Measurements from ENCODE around the gene SEMA4C.
"Not testable (repeated sequence)": the region's sequence is repeated elsewhere in the genome, so short reads cannot be mapped to it uniquely, and the experiment has no call there.

The SEMA4C gene

GRCh38 chr2:96870626-96871255, 861 bp upstream of the SEMA4C start:
- TF ChIP-seq ZNF274 (IDR thresholded peaks at IDR 0.05; ENCODE audit: low read depth, low read length), result no peak
- peak overlapping the region; percentile 77; the same call in 1 of the 2 replicates for H3K4me3 ChIP-seq (ENCODE audit: low read length)

DNA sequence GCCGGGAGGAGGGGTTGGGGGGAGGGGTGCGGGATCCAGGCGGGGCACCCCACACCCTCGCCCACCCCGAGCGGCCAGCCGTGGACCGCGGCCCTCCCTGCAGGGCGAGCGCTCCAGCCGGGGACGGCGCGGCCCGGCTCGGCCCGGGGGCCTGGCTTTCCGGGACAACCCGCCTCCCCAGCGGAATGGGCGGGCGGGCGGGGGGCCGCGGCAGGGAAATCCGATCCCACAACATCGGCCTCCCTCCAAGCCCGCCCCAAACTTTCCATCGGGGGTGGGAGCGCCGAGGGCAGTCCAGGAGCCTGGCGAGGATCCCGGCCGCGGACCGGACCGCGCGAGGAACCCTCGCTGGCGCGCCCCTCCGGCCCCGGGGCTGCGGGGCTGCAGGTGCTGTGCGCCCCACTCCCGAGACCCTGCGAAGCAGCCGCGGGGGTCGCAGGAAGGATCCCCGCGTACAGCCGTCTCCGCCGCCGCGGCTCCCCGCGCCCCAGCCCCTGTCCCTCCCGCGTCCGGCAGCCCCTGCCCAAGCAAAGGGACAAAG, 529 bp downstream of the SEMA4C start:
- H3K4me3 ChIP-seq (ENCODE audit: low read length), result peak overlapping the region; percentile 77
- no peak for TF ChIP-seq ZNF274 (IDR thresholded peaks at IDR 0.05; ENCODE audit: low read depth, low read length)

GRCh38 chr2:96868555-96869280, 1.2 kb downstream of the SEMA4C start:
- H3K4me3 ChIP-seq (ENCODE audit: low read length), result peak overlapping the region; percentile 77
- TF ChIP-seq ZNF274 (IDR thresholded peaks at IDR 0.05; ENCODE audit: low read depth, low read length), result no peak

GRCh38 chr2:96867756-96868554, 1.9 kb downstream of the SEMA4C start:
- TF ChIP-seq ZNF274 (IDR thresholded peaks at IDR 0.05; ENCODE audit: low read depth, low read length), result no peak
- peak overlapping the region; percentile 77 for H3K4me3 ChIP-seq (ENCODE audit: low read length)

- no peak for TF ChIP-seq ZNF274 (IDR thresholded peaks at IDR 0.05; ENCODE audit: low read depth, low read length)
- H3K4me3 ChIP-seq (ENCODE audit: low read length), result peak overlapping the region; percentile 77; the same call in 1 of the 2 replicates
These were observed 2.7 kb downstream of the SEMA4C start for GRCh38 chr2:96866986-96867755.

- H3K4me3 ChIP-seq (ENCODE audit: low read length), result peak overlapping the region; percentile 77; the same call in 1 of the 2 replicates
- no peak for TF ChIP-seq ZNF274 (IDR thresholded peaks at IDR 0.05; ENCODE audit: low read depth, low read length)
These were observed 3.3 kb downstream of the SEMA4C start for GRCh38 chr2:96866586-96866985.

GRCh38 chr2:96866149-96866548, 3.7 kb downstream of the SEMA4C start:
- no peak overlapping the region for H3K4me3 ChIP-seq (ENCODE audit: low read length)
- TF ChIP-seq ZNF274 (IDR thresholded peaks at IDR 0.05; ENCODE audit: low read depth, low read length), result no peak

DNA sequence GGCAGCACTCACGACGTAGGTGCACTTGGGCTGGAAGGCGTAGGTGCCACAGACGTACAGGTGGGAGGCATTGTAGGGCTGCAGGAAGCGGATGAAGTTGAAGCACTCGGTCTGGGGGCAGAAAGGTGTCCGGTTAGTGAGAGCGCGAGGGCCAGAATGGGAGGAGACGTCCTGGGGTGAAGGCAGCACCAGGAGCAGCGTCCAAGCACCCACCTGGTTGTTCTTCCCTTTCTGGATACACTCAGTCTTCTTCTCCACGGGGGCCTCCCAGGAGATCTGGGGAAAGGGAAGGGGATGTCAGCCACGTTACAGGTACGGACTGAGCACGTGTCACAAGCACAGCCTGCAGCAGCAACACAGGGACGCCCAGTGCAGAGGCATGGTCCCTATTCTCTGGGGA, 4.2 kb downstream of the SEMA4C start:
- no peak overlapping the region for H3K4me3 ChIP-seq (ENCODE audit: low read length)
- no peak for TF ChIP-seq ZNF274 (IDR thresholded peaks at IDR 0.05; ENCODE audit: low read depth, low read length)

GRCh38 chr2:96864343-96865091, 5.4 kb downstream of the SEMA4C start:
- TF ChIP-seq ZNF274 (IDR thresholded peaks at IDR 0.05; ENCODE audit: low read depth, low read length), result no peak
- no peak overlapping the region for H3K4me3 ChIP-seq (ENCODE audit: low read length)

DNA sequence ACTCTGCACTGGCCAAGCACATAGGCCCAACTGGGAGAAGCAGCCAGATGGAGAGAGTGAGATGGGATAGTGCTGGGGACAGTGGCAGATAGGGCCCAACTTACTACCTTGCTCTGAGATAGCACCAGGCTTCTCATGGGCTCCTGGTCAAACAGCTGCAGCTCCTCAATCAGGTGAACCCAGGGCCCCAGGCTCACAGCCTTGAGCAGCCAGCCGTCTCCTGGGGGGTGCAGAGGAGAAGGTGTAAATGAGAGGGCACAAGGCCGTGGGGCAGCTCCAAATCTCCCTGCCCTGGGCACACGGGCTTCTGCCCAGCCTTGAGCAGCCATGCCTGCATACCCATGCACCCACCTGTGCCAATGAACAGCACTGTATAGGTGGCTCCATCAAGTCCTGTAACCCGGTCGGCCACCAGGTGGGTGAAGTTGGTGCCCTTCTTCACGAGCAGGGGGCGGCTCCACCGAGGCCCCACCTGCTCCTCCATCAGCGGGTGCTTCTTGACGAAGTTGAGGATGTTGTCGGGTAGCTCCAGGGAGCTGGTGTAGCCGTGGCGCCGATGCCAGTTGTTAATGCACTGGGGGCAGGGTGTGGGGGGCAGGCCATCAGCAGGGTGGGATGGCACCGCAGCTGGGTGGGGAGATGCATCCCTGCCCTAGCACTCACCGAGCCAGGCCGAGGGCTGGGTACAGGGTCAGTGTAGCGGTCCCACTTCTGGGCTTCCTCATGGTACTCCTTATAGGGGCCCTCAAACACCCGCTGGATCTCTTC, 6.1 kb downstream of the SEMA4C start:
- no peak for TF ChIP-seq ZNF274 (IDR thresholded peaks at IDR 0.05; ENCODE audit: low read depth, low read length)

GRCh38 chr2:96863056-96863455, 6.8 kb downstream of the SEMA4C start:
- not testable (repeated sequence) for H3K4me3 ChIP-seq (ENCODE audit: low read length)

More for the DNA sequence above, 6.1 kb downstream of the SEMA4C start:
- H3K4me3 ChIP-seq (ENCODE audit: low read length), result no peak overlapping the region

- H3K4me3 ChIP-seq (ENCODE audit: low read length), result no peak overlapping the region
- no peak for TF ChIP-seq ZNF274 (IDR thresholded peaks at IDR 0.05; ENCODE audit: low read depth, low read length)
These were observed 8.8 kb downstream of the SEMA4C start for GRCh38 chr2:96861074-96861473.
